ENCODE measurements around the gene MAPKAPK2.

GRCh38 chr1:206676499-206676898 is 8.2 kb upstream of the MAPKAPK2 start:
- TF ChIP-seq USF1 (IDR thresholded peaks at IDR 0.05) (no peak), CREB1 (IDR thresholded peaks at IDR 0.05; ENCODE audit: low read depth) (no peak), REST (IDR thresholded peaks at IDR 0.05; ENCODE audit: low read depth) (no peak), TEAD4 (IDR thresholded peaks at IDR 0.05) (no peak), CEBPB (IDR thresholded peaks at IDR 0.05) (no peak)
